Measurements from ENCODE around the gene GASK1A. TPM values are rescaled to one million over a fixed set of nuclear protein-coding genes. Genes with fewer than 3 reads are reported as not detected.

GASK1A gene
- total RNA-seq, 2 donors from 2014 or later = 4.0 to 5.3 TPM

GRCh38 chr3:42999212-42999611, 20.1 kb downstream of the GASK1A start:
- Mint-ChIP-seq H3K27me3 (ENCODE audit: insufficient read depth) (no peaks in the 10 kb centered on the region), H3K4me1 (no peaks in the 10 kb centered on the region), H3K9me3 (no peaks in the 10 kb centered on the region), H3K4me3 (no peak overlapping the region), H3K27ac (no peak overlapping the region), H3K36me3 (ENCODE audit: low read depth) (no peaks in the 10 kb centered on the region)
- Histone ChIP-seq H3K9me3 (ENCODE audit: control insufficient read depth, low read length) (no peaks in the 10 kb centered on the region), H3K9ac (ENCODE audit: extremely low read depth, low read length, poor library complexity, severe bottlenecking) (no peak overlapping the region), H3K27me3 (ENCODE audit: control insufficient read depth, insufficient read depth, low read length, poor library complexity, severe bottlenecking) (no peaks in the 10 kb centered on the region), H3K27ac (ENCODE audit: low read depth, low read length) (no peak overlapping the region), H3K36me3 (ENCODE audit: control insufficient read depth, insufficient read depth, low read length) (no peaks in the 10 kb centered on the region), H3K4me1 (ENCODE audit: control insufficient read depth, insufficient read depth, low read length) (no peaks in the 10 kb centered on the region), H3K4me3 (ENCODE audit: low read length) (no peak overlapping the region)
- 95 to 100% methylated on average over 1 to 3 of the region's 3 CpGs for WGBS, 2 experiments (ENCODE audit: insufficient coverage in 1 of 2, insufficient read length in 1 of 2)
- DNase-seq = no peak
- TF ChIP-seq CTCF (conservative IDR thresholded peaks at IDR 0.05) = no peak

GRCh38 chr3:42999632-43000031, 20.5 kb downstream of the GASK1A start:
- H3K9ac ChIP-seq (ENCODE audit: extremely low read depth, low read length, poor library complexity, severe bottlenecking) = no peak overlapping the region
- H3K27ac ChIP-seq (ENCODE audit: low read depth, low read length) = no peak overlapping the region
- Mint-ChIP-seq H3K27ac (no peak overlapping the region), H3K9me3 (no peaks in the 10 kb centered on the region), H3K36me3 (ENCODE audit: low read depth) (no peaks in the 10 kb centered on the region), H3K4me1 (no peaks in the 10 kb centered on the region), H3K4me3 (no peak overlapping the region), H3K27me3 (ENCODE audit: insufficient read depth) (no peaks in the 10 kb centered on the region)
- no peaks in the 10 kb centered on the region for H3K9me3 ChIP-seq (ENCODE audit: control insufficient read depth, low read length)
- H3K4me3 ChIP-seq (ENCODE audit: low read length) = no peak overlapping the region
- no peak for TF ChIP-seq CTCF (conservative IDR thresholded peaks at IDR 0.05)
- H3K27me3 ChIP-seq (ENCODE audit: control insufficient read depth, insufficient read depth, low read length, poor library complexity, severe bottlenecking) = no peaks in the 10 kb centered on the region
- no peaks in the 10 kb centered on the region for H3K36me3 ChIP-seq (ENCODE audit: control insufficient read depth, insufficient read depth, low read length)
- H3K4me1 ChIP-seq (ENCODE audit: control insufficient read depth, insufficient read depth, low read length) = no peaks in the 10 kb centered on the region
- no peak for DNase-seq
- 94 to 96% methylated on average over 4 of the region's 4 CpGs for WGBS, 2 experiments (ENCODE audit: insufficient coverage in 1 of 2, insufficient read length in 1 of 2)

GRCh38 chr3:43000387-43000786, 21.3 kb downstream of the GASK1A start:
- no peaks in the 10 kb centered on the region for H3K27me3 ChIP-seq (ENCODE audit: control insufficient read depth, insufficient read depth, low read length, poor library complexity, severe bottlenecking)
- no peaks in the 10 kb centered on the region for H3K4me1 ChIP-seq (ENCODE audit: control insufficient read depth, insufficient read depth, low read length)
- Mint-ChIP-seq H3K4me3 (no peak overlapping the region), H3K9me3 (no peaks in the 10 kb centered on the region), H3K4me1 (no peaks in the 10 kb centered on the region), H3K27me3 (ENCODE audit: insufficient read depth) (peaks cover under 1% of the 10 kb centered on the region), H3K27ac (no peak overlapping the region), H3K36me3 (ENCODE audit: low read depth) (no peaks in the 10 kb centered on the region)
- H3K36me3 ChIP-seq (ENCODE audit: control insufficient read depth, insufficient read depth, low read length) = no peaks in the 10 kb centered on the region
- no peak overlapping the region for H3K9ac ChIP-seq (ENCODE audit: extremely low read depth, low read length, poor library complexity, severe bottlenecking)
- no peaks in the 10 kb centered on the region for H3K9me3 ChIP-seq (ENCODE audit: control insufficient read depth, low read length)
- DNase-seq = no peak
- no peak overlapping the region for H3K27ac ChIP-seq (ENCODE audit: low read depth, low read length)
- H3K4me3 ChIP-seq (ENCODE audit: low read length) = no peak overlapping the region
- TF ChIP-seq CTCF (conservative IDR thresholded peaks at IDR 0.05) = no peak
- 96% methylated on average over 4 of the region's 4 CpGs; no CpG with 5 or more reads in 1 of the 2 experiments for WGBS, 2 experiments (ENCODE audit: insufficient coverage in 1 of 2, insufficient read length in 1 of 2)

Measured in endodermal cell (in vitro differentiated cells).